NB4 (cell line): Measurements from ENCODE around the gene HSPB7.
A peak's percentile ranks its signal among the peaks of the same experiment; 100 is the strongest.

Experiments used
- DNase-seq: peaks from one replicate; pipeline ENCODE4 v3.0.0; 2010; ENCODE audit warnings: low read depth
- H3K4me3 ChIP-seq: one replicate; pipeline ENCODE4 v1.5.1; 2011; ENCODE audit warnings: mild to moderate bottlenecking, low read depth, low read length, moderate library complexity
- MYC ChIP-seq: IDR thresholded peaks from 2 replicates; pipeline ENCODE4 v1.6.1; 2011; ENCODE audit warnings: low read depth, low read length
- POLR2A ChIP-seq: IDR thresholded peaks from 2 replicates; pipeline ENCODE4 v1.6.1; 2011; ENCODE audit warnings: mild to moderate bottlenecking; ENCODE audit not compliant: insufficient read length; ENCODE audit errors: extremely low read depth
- TF ChIP-seq, protein P1 (sequence below): IDR thresholded peaks from one replicate; pipeline ENCODE4 v1.5.1; 2012; ENCODE audit warnings: low read depth, low read length
- TF ChIP-seq, protein P2 (sequence below): IDR thresholded peaks from 2 replicates; pipeline ENCODE4 v1.6.1; 2011; ENCODE audit warnings: low read depth, low read length

The HSPB7 gene

DNA sequence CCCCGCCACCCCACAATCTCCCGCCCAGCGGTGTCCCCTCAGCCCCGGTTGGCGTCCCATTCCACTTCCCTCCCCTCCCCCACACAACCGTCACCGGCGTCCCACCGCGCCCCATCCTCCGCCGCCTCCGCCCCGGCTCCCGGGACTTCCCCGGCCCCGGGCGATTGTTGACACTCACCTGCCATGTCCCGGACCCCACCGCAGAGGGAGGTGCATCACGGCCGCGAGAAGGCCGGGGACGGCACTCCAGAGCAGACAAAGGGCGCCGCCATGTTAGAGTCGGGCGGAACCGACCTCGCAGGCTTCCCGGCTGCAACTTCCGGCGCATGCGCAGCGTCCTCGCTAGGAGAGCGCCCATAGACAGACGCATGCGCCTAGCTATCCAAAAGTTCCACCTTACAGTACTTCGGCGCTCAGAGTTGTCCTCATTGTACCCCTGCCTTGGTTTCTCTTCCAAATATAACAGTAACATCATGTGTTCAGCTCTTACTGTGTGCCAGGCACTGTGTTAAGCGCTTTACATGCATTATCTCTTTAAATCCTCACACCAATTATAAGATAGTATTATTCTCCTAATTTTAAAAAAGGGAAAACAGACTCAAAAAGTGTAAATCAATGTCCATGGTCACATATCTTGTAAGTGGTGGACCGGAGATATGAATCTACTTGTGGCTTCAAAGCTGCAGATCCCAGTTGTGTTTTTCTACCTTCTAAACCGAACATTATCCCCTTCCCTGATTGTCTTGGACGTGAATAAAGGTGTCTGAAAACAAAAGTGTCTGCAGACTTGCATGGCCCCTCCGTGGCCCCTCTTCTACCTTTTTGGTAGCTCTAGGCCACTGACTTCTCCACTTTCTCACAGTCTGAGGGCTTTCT lies 41.8 kb downstream of the HSPB7 start, which contains the start of gene ZBTB17:
Gene ZBTB17, minus strand, starts transcription at position 297 of the 876 bp plus-strand sequence. CDS start 27,606 bp downstream, outside the sequence.
- TF ChIP-seq POLR2A (peak; percentile 66), MYC (peak; percentile 55; the same call in 1 of the 2 replicates)
- TF ChIP-seq, protein P1, sequence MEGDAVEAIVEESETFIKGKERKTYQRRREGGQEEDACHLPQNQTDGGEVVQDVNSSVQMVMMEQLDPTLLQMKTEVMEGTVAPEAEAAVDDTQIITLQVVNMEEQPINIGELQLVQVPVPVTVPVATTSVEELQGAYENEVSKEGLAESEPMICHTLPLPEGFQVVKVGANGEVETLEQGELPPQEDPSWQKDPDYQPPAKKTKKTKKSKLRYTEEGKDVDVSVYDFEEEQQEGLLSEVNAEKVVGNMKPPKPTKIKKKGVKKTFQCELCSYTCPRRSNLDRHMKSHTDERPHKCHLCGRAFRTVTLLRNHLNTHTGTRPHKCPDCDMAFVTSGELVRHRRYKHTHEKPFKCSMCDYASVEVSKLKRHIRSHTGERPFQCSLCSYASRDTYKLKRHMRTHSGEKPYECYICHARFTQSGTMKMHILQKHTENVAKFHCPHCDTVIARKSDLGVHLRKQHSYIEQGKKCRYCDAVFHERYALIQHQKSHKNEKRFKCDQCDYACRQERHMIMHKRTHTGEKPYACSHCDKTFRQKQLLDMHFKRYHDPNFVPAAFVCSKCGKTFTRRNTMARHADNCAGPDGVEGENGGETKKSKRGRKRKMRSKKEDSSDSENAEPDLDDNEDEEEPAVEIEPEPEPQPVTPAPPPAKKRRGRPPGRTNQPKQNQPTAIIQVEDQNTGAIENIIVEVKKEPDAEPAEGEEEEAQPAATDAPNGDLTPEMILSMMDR = no peak
- TF ChIP-seq, protein P2, sequence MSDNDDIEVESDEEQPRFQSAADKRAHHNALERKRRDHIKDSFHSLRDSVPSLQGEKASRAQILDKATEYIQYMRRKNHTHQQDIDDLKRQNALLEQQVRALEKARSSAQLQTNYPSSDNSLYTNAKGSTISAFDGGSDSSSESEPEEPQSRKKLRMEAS = peak; percentile 74
- peak; percentile 93 for DNase-seq
- H3K4me3 ChIP-seq = peak within 1 kb of the TSS; percentile 77

- TF ChIP-seq POLR2A (no peak), MYC (no peak)
- TF ChIP-seq, protein P2 = 0 out of 2 replicates have a peak, but pooled peaks have one; percentile 13
- H3K4me3 ChIP-seq = peak overlapping the region; percentile 77
- DNase-seq = peak; percentile 76
Measured at GRCh38 chr1:15975358-15975804, 42.5 kb downstream of the HSPB7 start.

DNA sequence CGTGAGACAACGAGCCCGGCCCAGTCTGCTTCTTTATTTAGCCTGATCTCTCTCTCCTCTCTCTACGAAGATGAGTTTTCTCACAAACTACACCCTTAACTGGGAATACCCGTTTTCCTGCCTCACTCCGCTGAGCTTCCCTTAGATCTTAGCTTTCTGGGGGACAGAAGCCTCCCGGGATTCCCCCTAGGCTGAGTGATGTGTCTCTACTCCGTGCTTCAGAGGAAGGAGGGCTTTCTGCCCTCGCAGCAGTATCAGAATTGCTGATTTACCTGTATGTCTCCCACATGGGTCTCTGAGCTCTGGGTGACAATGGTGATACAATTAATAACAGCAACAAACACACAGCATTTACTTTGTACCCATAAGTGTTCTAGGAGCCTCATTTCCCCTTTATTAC lies 43.0 kb downstream of the HSPB7 start:
- peak overlapping the region; percentile 77 for H3K4me3 ChIP-seq
- TF ChIP-seq MYC (no peak), POLR2A (no peak)
- TF ChIP-seq, protein P1 = no peak
- TF ChIP-seq, protein P2 = no peak
- peak; percentile 6 for DNase-seq

GRCh38 chr1:15973772-15974171 lies 44.1 kb downstream of the HSPB7 start:
- no peak for DNase-seq
- TF ChIP-seq, protein P1 = no peak
- no peak for TF ChIP-seq MYC
- TF ChIP-seq, protein P2 = no peak
- TF ChIP-seq POLR2A = no peak

GRCh38 chr1:15972409-15972808 lies 45.4 kb downstream of the HSPB7 start:
- H3K4me3 ChIP-seq = no peak overlapping the region
- TF ChIP-seq POLR2A (no peak), MYC (no peak)
- TF ChIP-seq, protein P2 = no peak
- TF ChIP-seq, protein P1 = no peak
- DNase-seq = no peak

More at GRCh38 chr1:15973772-15974171, 44.1 kb downstream of the HSPB7 start:
- no peak overlapping the region for H3K4me3 ChIP-seq

- DNase-seq = no peak
- no peak for TF ChIP-seq POLR2A
- TF ChIP-seq, protein P2 = no peak
- TF ChIP-seq, protein P1 = no peak
- H3K4me3 ChIP-seq = no peak overlapping the region
Measured at GRCh38 chr1:15970911-15971310, 46.9 kb downstream of the HSPB7 start.
